Activated CD4-positive, alpha-beta T cell treated with anti-CD3 and anti-CD28 coated beads, Interleukin-2, amount 50 U/mL, for 16 hours (primary cell): Measurements from ENCODE around the gene FYTTD1.

Experiments used
- DNase-seq: peaks from one replicate; pipeline ENCODE4 v3.0.0-alpha.2; 2020

The FYTTD1 gene

DNA sequence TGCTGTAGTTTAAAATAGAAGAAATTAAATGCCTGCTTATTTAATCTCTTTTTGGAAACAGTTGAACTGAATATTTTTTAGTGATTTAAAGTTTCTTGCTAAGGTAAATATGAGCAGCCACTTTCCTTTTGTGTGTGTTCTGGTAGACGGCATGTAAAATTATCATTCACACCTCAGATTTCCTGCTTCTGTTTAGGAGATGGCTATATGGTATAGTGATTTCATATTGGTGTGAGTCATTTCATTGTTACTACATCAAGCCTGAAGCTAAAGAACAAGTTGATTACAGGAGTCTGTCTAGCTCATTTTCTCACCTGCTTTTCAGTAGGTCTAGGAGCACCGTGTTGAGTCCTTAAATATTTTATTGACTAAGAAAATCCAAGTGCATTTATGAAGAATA is 43.6 kb downstream of the FYTTD1 start:
- DNase-seq, result peak; percentile 81

DNA sequence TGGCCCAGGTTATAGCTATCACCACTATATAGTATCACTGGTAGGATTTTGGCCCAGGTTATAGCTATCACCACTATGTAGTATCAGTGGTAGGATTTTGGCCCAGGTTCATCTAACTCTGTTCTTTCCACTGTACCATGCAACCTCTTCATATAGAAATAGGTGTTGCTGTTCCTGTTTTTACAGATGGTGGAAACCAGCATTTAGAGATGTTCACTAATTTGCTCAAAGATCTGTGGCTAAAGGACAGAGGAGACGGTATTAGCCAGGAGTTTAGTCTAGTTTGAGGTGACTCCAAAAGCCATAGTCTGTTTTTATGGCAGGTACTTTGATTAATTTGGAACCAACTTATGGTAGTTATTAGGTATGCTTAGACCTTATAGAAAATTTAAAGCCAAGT is 44.4 kb downstream of the FYTTD1 start:
- no peak for DNase-seq

DNA sequence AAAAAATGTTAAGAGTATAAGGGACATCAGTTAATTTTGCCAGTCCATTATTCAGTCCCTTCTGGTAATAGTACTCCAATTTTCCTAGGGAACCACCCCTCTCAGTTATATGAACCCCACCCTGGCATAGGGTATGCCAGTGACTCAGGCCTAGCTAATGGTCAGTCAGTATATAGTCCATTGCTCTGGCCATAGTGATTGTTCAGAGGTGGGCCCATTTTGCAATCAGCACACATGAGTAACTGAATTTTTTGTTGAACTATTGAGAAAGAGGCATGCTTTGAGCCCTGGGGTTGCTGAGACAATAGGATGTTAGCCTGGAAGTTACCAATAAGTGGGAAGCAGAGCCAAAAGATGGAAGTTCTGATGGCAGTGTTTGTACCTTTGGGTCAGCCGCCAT is 45.5 kb downstream of the FYTTD1 start:
- no peak for DNase-seq

DNA sequence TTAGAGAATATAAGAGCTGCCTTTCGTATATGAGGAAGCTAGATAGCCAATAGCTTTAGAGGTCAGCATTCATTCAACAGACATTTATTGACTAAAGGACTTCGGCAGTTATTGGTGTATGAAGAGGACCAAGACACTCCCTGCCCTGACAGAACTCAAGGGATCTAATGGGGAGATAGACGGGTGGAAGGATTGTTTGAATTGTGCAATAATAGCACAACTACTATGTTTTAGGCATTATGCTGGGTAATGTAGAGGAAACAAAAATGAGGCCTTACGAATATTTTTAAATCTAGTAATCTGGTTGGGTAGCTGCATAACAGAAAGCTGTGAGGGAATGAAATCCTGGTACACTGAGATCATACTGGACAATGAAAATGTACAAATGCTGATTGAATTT is 46.4 kb downstream of the FYTTD1 start:
- DNase-seq, result no peak

DNA sequence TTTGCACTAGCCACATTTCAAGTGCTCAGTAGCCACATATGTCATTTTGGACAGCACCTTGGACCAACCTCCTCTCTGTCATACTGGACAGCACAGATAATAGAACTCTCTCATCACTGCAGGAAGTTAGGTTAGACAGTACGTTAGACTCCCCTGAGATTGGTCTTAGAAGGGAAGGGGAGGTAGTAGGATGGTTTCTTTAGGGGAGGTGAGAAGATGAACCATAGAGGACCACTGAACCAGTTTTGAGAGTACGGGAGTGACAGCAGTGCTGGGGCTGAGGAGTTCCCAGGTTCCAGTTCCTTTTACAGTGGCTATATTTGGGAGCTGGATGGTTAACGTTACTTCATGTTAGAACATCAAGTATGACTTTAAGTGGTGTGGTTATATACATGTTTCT is 49.2 kb downstream of the FYTTD1 start:
- no peak for DNase-seq

DNA sequence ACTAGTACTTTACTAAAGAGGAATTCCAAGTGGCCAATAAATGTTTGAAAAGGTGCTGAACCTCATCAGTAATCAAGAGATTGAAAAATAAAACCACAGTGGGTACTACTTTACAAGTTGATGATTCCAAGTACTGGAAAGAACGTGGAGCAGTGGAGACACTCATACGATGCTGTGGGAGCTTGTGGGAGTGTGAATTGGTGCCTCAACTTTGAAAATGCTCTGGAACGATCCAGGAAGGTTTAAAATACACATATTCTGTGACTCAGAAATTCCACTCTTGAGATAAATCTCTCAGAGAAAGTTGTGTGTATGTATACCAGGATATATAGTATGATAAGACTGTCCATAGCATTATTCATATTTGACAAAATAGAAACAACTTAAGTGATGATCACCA is 50.7 kb downstream of the FYTTD1 start:
- DNase-seq, result no peak

DNA sequence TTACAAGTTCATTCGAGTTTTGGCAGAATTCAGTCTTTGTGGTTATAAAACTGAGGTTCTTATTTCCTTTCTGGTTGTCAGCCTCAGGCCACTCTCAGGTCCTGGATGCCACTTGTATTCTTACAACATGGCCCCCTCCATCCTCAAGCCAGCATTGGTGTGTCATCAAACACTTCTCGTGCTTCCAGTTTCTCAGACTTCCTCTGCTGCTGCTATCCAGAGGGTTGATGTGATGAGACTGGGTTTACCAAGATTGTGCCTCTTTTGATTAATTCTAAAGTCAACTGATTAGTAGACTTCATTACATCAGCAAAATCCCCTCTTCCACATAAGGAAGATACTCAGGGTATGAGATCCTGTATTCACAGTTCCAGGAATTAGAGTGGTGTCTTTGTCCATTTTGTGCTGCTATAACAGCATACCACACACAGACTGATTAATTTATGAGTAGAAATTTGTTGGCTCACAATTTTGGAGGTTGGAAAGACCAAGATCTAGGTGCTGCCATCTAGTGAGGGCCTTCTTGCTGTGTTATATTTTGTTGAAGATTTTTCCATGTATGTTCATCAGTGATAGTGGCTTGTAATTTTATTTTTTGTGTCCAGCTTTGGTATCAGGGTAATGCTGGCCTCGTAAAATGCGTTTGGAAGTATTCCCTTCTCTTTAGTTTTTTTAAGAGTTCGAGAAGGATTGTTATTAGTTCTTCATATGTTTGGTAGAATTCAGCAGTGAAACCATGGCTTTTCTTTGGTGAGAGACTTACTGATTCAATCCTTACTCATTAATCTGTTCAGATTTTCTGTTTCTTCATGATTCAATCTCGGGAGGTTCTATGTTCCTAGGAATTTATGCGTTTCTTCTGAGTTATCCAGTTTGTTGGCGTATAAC is 52.5 kb downstream of the FYTTD1 start:
- DNase-seq, result peak; percentile 57

DNA sequence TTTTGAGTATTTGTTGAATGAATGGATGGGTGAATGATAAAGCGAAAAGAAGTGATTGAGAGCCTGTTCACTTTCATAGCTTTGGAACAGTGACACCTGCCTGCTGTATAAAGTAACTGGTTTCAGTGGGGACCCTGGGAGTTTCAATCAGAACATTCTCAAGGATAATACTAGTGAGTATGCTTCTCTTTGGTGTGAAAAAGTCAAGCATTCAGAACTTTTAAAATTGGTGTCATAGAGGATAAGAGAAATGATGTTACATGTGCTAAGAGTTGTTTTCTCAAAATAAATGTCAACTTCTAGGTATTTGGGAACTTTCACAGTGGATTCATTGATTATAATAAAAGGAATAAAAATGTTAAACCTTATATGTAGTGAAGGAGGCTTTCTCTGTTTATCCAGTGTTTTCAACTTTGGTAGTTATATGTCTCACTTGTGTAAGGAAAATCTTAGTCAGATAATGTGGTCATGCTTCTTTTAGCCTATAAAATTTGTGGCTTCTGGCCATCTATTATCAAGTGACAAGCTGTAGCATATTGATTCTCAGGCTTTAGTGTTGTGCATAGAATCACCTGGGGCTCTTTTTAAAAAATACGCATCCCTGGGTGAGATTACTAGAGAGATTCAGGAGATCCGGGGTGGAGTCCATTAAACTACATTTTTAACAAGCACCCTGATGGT is 53.2 kb downstream of the FYTTD1 start:
- no peak for DNase-seq

DNA sequence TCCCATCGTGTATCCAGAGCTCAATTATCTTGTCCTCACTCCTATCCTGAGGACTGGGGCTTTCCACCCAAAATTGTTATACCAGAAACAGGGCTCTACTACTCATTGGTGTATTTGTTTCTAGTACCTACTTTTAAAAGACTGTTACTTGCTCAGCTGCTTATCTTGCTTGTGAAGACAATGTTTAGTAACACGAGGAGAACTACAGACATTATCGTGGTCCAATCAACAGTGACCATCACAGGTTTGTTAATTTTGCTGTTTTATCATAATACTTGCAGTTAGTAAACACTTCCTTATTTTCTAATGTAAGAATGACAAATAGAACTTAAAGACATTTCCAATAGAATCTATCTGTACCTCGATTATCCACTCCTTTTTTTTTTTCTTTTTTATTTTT is 54.8 kb downstream of the FYTTD1 start:
- no peak for DNase-seq

DNA sequence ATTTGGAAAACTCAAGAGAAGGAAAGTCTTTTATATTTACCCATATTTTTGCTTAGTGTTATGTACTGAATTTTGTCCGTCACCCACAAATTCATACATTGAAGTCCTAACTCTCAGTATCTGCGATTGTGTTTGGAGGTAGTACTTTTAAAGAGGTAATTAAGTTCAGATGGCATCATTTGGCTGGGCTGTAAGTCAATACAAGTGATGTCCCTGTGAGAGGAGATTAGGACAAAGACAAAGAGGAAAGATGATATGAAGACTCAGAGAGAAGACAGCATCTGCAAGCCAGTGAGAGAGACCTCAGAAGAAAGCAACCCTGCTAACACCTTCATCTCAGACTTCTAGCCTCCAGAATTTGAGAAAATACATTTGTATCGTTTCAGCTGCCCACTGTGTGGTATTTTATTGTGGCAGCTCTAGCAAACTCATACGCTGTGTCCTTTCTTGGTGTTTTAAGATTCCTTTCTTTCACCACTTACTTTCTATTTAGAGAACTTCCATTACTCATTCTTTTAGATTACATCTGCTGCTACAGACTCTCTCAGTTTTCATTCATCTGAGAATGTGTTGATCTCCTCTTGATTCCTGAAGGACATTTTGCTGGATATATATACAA is 58.4 kb downstream of the FYTTD1 start:
- no peak for DNase-seq

DNA sequence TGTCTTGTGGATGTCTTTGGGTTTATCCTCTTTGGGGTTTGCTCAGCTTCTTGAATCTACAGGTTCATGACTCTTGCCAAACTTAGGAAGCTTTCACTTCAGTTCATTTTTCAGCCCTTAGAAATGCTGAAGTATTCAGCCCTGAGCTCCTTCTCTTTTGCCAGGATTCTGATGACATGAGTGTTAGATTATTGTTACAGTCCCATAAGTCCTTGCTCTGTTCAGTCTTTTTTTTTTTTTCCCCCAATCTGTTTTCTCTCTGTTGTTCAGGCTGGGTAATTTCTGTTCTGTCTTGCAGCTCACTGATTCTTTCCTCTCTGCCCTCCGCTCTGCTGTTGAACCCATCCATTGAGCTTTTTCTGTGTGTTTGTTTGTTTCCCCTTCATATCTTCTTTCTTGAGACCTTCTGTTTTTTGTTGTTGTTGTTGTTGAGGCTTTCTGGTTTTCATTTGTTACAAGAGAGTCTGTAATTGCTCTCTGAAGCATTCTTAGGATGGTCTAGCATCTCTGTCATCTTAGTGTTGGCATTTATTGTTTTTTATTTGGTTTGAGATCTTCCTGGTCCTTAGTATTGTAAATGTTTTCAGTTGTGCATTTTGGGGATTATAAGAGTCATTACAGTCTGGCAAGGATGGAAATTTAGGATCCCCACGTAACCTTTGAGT is 59.8 kb downstream of the FYTTD1 start:
- DNase-seq, result no peak

DNA sequence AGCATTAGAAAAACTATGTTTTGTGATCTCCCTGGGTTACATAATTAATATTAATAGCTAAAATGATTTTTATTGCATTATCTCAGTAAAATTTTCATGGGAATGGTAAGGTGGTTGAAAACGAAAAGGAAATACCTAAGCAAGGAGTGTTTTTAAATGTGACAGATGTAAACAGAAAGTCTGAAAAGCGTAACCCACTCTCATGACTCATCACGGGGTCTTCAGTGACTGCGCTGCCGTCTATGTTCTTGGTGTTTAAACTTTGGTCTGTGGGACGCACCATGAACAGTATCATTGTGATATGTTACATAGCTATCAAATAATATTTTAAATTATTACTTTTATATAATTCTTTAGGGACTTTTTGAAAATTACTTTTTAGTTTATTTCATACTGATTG is 61.2 kb downstream of the FYTTD1 start:
- no peak for DNase-seq

DNA sequence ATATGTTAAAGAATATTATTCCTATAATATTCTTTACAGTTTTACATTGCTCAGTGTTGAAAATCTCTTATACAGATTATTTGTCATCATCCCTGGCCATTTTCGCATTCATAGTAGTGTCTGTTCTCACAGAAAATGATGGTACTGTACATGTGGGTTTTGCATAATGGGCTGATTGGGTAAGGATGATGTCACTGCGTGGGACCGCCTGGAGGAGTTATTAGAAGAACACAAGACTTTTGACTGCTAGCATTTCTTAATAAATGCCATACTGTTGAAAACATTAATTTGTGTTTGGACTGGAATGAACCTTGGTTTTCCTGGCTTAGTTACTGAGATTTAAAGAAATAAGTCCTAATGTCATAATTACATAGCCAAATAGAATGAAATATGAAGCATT is 61.7 kb downstream of the FYTTD1 start:
- DNase-seq, result no peak

DNA sequence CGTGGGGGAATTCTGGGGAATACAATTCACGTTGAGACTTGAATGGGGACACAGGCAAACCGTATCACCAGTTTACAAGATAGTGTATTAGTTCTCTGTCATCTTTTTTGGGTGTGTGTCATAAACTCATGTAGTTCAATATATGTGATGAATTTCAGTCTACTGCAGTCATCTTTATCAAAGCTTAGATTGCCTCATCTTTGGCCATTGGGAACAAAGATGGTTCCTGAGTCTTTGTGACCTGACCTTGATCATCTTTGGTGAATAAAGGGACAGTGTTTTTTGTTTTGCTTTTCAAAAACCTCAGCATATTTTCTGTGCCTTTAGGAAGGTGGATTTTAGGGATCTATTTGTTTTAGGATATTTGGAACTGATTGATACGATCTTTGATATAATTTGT is 64.7 kb downstream of the FYTTD1 start:
- DNase-seq, result no peak

DNA sequence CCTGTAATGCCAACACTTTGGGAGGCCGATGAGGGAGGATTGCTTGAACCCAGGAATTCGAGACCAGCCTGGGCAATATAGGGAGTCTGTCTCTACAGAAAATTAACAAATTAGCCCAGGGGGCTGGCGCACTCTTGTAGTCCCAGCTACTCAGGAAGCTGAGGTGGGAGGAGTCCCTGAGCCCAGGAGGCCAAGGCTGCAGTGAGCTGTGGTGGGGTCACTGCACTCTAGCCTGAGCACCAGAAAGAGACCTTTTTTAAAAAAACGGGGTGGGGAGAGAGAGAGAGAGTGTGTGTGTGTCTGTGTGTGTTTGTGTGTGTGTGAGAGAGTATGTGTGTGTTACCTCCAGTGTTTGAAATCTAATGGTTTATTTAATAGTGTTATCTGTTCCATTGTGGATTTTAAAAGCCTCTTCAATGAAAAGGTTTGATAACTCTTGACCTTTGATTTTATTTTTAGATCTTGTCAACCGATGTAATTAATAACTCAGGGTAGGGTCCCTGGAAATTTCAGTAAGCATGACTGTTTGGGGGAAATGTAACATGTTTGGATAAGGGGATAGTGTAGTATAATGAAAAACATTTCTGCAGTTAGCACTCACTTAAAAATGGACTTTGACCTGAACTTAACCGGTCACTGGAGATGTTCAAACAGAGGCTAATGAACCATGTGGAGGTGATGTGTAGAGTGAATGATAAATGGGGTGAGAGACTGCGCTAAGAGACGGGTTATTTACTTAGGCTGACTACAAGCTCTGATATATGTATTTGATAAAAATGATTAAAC is 71.1 kb downstream of the FYTTD1 start:
- no peak for DNase-seq

DNA sequence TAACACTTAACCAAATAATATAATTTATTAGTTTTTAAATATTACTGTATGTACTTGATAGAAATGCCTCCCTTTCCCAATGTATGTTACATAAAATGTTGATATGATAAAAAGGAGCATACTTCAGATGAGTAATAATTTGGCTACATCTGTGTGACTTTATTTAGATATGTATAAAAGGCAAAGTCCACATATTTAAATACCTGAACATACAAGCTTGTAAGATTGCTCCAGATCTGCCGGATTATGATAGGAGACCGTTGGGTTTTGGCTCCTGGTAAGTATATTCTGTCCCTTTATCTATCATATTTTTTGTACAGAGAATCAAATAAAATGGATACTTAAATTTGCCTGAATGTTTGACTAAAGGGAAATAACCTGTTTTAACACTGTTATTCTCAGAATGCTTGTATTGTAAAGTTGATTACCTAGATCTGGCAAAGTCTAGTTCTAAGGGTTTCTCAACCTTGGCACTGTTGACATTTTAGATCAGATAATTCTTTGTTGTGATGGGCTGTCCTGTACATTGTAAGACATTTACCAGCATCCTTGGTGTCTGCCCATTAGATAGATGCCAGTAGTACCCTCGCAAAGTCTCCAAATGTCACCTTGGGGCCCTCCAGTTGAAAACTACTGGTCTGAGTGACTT is 79.8 kb downstream of the FYTTD1 start:
- no peak for DNase-seq

DNA sequence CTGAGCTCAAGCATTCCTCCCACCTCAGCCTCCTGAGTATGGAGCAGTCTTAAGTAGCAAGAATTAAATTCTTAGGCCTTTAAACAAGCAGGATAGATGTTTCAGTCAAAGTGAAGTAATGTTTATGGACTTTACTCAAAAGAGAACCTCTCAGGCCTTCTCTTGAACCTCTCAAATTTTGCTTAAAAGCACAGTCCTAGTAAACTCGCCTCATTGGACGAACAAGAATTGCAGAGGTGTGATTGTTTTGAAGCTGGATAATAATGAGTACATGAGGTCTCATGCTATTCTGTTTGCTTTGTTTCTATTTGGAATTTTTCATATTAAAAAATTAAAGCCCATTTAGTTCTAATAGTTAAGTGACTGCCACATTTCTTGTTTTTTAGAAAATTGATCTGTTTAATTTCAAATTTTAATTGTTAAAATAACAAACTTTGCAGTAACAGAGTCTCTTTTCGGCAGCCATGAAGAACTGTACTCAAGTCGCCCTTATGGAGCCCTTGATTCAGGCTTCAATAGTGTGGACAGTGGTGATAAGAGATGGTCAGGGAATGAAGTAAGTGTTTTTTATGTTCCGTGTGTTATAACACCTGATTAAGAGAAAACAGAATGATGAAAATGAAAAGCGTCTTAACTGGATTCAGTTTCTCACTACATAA is 80.8 kb downstream of the FYTTD1 start:
- DNase-seq, result no peak

DNA sequence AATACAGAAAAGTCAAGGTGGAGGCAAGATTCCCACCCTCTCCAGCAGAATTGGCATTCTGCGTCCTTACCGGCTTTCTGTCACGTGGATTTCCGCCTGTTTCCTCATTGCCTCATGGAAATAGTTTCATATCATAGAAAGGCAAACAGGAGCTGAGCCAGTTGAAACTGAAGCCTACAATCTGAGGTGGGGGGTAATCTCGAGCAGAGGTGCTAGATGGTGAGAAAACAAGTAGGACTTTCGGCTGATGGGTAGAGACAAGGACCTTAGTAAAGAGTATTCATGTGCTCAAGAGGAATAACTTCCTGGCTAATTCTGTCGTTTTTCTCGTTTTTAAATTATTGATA is 81.3 kb downstream of the FYTTD1 start:
- no peak for DNase-seq

DNA sequence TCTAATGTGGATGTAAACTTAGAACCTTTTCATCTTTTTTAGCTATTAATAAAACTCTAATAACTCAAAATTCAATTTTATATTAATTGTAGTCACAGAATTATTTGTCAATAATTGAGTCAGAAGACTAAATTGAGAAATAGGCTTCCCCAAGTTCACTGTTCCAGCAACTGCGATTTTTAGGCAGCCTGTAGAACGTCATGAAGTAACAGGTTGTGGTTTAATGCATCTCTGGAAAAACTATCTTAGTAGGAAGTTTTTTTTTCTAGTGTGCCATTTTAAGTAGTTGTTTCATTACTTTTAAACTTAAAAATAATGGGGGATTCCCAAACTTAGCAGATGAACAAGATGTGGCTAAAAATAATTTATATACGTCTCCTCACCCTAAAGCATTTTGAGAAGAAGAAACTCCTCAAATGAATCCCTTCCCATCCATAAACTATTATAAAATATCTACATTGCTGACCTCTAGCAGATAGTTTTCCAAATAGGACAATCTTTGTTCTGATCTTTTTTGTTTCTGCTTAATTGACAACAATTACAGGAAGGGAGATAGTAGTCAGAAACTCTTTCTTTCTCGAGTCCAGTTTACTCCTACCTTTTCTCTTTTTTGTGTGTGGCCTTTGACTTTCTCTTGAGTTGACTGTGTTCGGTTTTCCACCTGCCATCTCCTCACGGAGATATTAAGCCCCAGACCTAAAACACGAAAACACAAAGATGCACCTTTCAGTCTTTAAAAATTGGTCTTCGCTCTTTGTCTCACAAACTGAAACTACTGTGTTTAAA is 84.4 kb downstream of the FYTTD1 start:
- DNase-seq, result no peak

DNA sequence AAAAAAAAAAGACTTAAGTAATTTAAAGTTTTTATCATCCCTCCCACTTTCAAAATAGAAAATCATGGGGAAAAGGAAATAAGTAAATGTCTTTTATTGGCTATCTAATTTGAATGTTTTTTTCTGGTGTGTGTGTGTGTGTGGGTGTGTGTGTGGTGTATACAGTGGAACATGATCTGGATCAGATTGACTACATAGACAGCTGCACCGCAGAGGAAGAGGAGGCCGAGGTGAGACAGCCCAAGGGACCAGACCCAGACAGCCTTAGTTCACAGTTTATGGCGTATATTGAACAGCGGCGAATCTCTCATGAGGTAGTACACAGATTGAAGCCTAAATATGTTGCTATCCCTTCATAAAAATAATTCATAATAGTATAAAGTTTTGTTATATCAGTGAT is 85.8 kb downstream of the FYTTD1 start:
- no peak for DNase-seq

DNA sequence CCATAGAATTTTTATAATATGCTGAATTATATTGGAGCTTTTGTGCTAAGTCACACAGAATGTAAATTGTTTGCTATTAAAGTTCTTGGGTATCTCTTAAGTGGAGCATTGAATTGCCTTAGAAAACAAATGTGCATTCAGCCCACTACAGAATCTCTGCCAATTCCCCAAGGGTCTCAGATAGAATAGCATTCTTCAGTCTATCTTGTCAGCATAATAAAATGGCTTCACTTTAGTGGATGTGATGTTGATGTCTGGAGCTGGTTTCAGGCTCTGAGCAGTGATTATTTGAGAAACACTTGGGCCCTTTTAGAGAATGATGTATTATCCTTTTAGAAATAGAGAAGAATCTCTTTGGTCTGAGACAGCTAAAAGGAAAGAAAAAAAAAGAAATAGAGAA is 86.6 kb downstream of the FYTTD1 start:
- DNase-seq, result no peak
